EH (cell line): Measurements from ENCODE around the gene STMN3.
A peak's percentile ranks its signal among the peaks of the same experiment; 100 is the strongest.
"Not testable (repeated sequence)": the region's sequence is repeated elsewhere in the genome, so short reads cannot be mapped to it uniquely, and the experiment has no call there.

Source experiments
- DNase-seq: peaks from one replicate; pipeline ENCODE4 v3.0.0-alpha.2; 2015; ENCODE audit warnings: low read depth

Gene STMN3

GRCh38 chr20:63635431-63636141 is 17.6 kb downstream of the STMN3 start:
- no peak for DNase-seq

- DNase-seq: no peak
These were observed 19.5 kb downstream of the STMN3 start for GRCh38 chr20:63633732-63634131.

- not testable (repeated sequence) for DNase-seq
These were observed 21.8 kb downstream of the STMN3 start for GRCh38 chr20:63631426-63631825.

- not testable (repeated sequence) for DNase-seq
These were observed 22.3 kb downstream of the STMN3 start for GRCh38 chr20:63630956-63631355.

DNA sequence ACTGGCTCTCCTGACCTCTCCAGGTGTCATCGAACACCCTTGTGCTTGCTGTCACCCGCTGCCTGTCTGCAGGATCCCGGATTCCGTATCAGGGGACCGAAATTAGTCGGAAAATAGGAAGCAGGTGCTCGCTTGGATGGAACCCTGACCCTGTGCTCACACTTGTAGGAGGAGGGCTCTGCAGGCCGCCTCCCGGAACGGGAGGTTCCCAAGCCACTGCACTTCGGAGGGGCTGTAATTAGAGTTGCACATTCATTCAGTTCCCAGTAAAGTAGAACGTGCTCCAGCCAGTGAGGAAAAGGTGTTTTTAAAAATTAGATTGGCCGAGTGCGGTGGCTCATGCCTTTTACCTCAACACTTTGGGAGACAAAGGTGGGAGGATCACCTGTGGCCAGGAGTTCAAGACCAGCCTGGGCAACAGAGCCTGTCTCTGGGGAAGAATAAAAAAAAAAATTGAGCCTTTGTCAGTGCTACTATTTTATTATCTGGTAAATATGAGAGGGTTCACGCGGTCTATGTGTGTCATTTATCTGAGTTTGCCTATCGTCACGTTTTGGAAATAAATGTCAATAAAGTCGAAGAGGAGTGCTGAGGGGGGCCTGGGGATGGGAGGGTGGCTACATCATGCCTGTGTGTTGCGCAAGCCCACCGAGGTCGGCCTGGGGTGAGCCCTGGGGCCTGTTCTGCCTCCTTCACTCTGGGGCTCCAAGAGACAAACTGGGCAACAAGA is 24.8 kb downstream of the STMN3 start:
- DNase-seq: peak; percentile 73

DNA sequence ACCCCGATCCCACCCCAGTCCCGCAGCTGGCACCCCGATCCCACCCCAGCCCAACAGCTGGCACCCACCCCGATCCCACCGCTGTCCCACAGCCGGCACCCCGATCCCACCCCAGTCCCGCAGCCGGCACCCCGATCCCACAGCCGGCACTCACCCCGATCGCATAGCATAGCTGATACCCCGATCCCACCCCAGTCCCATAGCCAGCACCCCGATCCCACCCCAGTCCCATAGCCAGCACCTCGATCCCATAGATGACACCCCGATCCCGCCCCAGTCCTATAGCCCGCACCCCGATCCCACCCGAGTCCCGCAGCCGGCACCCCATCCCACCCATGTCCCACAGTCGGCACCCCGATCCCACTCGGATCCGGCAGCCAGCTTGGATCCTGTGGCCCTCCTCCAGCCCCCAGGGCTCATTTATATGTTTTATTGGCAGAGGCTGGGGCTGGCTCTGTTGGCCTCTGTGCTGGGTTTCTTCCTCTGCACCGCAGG is 25.4 kb downstream of the STMN3 start:
- DNase-seq: no peak

DNA sequence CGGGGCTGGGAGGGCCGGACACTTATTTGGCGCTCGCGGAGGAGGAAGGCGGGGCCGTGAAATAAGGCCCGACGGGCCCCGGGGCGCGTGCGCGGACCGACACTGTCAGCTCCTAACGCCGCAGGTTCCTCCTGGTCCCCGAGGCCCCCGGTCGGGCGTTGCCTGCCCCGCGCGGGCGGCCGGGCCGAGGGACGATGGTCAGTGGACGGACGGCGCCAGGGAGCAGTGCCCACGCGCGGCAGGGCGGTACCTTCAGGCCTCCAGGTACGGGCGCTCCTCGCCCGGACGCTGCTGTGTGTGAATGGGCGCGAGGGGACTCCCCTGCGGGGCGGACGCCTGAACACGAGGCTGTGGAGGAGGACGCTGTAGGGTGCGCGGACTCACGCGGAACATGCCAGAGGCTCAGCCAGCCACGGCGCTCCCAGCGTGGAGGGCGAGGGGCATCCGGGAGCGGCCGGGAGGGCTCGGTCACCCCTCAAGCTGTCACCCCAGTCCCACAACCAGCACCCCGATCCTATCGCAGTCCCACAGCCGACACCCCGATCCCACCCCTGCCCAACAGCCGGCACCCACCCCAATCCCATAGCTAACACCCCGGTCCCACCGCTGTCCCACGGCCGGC is 26.0 kb downstream of the STMN3 start:
- peak; percentile 93 for DNase-seq

DNA sequence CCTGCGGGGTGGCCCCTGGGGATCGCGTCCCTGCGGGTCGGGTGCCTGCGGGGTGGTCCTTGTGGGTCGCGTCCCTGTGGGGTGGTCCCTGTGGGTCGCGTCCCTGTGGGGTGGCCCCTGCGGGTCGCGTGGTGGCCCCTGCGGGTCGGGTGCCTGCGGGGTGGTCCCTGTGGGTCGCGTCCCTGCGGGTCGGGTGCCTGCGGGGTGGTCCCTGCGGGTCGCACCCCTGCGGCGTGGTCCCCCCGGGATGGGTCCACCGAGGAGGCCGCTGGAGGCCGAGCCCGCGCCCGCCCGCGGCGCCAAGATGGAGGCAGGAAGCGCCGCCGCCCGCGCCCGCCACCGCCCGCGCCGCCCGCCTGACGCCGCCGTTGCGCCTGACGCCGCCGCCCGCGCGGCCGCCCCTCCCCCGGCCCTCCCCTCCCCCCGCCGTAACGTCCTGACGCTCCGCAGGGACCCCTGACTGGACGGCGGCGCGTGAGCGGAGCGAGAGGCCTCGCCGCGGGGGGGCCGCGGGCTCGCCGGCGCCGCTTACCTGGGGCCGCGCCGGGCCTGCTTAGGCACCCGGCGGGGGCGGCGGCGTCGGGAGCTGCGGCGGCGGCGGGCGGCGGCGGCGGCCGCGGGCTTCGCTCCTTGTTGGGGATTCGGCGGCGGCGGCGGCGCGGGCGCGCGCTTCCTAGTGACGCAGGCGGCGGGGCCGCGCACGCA is 26.6 kb downstream of the STMN3 start, which contains the start of gene GMEB2:
TSS of gene GMEB2 (minus strand) at position 678 of the 705 bp plus-strand sequence. CDS start 7,704 bp downstream, outside the sequence.
- DNase-seq: peak; percentile 74

GRCh38 chr20:63625771-63626423 is 27.3 kb downstream of the STMN3 start:
- DNase-seq: peak; percentile 39

GRCh38 chr20:63624486-63624885 is 28.7 kb downstream of the STMN3 start:
- peak; percentile 25 for DNase-seq

DNA sequence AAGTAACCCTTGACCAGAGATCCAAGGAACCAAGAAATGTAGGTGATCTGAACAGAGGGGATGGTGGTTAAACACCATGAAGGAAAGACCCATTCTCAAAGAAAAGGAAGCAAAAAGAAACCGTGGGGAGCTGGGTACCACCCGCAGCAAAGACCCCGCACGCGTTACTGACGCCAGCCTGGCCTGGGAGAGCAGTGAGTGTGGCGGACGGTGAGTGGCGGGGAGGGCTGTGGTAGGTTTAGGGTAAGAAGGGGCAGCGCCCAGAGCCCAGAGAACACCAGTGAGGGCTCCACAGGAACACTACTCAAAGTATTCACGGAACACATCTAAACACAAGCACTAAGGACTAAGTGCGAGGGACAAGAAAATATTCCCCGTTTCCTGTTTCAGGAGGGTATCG is 30.5 kb downstream of the STMN3 start:
- no peak for DNase-seq

DNA sequence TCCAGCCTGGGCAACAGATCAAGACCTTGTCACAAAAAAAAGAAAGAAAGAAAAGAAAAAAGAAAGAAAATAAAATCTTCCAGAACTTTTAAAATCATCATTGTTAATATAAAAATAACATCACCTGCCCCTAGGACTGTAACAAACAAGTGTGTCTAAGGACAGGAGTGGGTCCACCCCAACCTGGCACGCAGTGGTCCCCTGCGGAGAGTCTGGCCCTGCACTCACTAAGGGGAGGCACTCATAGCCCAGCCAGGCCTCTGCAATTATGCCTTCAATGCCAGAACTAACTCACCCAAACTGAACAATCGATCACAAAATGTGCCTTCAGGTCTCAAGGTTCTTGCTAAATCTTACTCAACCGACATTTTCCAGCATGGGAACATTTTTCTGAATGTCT is 31.1 kb downstream of the STMN3 start:
- DNase-seq: no peak

DNA sequence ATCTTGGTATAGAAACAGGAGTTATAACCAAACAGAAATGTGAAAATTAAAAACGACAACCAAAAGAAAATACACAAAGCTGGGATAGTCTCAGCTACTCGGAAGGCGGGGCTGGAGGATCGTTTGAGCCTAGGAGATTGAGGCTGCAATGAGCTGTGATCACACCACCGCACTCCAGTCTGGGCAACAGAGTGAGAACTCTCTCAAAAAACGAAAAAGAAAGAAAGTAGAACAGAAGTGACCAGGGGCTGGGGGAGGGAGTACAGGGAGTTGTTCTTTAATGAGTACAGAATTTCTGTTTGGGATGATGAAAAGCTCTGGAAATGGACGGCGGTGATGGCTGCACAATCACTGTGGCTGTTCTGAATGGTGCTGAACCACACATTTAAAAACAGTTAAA is 32.2 kb downstream of the STMN3 start:
- DNase-seq: no peak

GRCh38 chr20:63619505-63619904 is 33.7 kb downstream of the STMN3 start:
- DNase-seq: no peak

DNA sequence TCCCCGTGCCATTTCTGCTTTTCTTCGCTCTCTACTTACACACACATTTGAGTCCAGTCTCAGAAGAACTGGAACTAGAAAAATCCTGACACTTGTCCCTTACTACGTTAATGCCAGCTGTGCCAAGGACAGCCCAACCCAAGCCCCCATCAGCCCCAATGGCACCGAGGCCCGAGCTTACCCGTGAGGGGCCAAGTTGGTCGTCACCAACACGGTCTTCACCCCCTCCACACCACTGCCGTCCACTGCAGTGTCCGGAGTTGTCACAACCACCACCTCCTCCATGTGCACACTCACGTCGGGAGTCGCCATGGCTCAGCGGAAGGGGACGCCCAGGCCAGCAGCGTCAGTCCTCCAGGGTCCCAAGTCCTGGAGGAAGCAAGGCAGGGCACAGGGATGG is 34.1 kb downstream of the STMN3 start:
- no peak for DNase-seq

- DNase-seq: no peak
These were observed 34.8 kb downstream of the STMN3 start for GRCh38 chr20:63618291-63618980.

DNA sequence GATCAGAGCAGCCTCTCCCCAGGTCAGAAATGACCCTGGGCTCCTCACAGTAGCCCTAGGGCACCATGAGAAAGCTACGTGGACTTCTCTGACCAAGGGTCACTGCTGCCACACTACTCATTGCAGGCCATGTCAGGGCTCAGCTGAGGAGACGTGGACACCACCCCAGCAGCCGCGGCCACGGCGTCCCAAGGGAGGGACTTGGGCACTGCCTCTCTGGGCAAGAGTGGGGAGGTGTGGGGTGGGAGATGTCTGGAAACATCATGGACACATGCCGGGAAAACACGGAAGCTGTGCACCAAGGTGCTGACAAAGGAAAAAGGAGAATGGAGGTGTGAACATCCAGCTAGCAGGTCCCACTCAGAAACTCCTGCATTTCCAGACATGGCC is 35.4 kb downstream of the STMN3 start:
- no peak for DNase-seq

- DNase-seq: no peak
These were observed 35.9 kb downstream of the STMN3 start for GRCh38 chr20:63617092-63617875.

DNA sequence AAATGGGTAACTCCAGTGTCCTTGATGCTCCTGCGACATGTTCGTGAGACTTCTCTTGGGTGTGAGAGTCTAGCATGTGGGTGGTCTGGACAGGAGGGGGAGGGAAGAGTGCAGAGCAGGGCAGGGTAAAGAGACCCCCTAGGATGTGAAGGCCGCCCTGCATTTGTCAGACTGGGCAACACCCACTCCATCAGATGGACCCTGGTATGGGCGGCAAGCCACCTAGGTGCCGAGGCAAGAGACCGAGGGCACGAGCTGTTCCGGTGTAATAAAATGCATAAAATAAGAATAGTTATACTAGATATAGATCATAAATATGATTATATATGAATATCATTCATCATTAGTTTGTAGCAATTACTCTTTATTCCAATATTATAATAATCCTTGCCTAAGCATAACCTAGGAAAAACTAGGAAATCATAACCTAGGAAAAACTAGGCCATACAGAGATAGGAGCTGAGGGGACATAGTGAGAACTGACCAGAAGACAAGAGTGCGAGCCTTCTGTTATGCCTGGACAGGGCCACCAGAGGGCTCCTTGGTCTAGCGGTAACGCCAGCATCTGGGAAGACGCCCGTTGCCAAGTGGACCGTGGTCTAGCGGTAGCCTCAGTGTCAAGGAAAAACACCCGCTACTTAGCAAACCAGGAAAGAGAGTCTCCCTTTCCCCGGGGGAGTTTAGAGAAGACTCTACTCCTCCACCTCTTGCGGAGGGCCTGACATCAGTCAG is 39.2 kb downstream of the STMN3 start:
- peak; percentile 15 for DNase-seq
